A549 (cell line): ENCODE data around the gene PAPPA2. TPM values are rescaled to one million over a fixed set of nuclear protein-coding genes. Genes with fewer than 3 reads are reported as not detected.

Experiments used
- ATAC-seq, 2 experiments: fragments of 200-7000 bp in 1 of 2; fragments of >200 bp in 1 of 2; cut with Nextera tagmentation in 1 of 2; cut with Tn5 transposase in 1 of 2; 3 replicates each; pipeline versions ENCODE4 v1.8.0 to v1.9.1; 2018 to 2020; ENCODE audit warnings: mild to moderate bottlenecking in 1 of 2, moderate library complexity in 1 of 2
- CTCF ChIA-PET: fragments of 300-600 bp; sonication (Branson Sonifier 250); formaldehyde crosslinking; extraction: SDS; loops from one replicate; lab custom pipeline; 2021; ENCODE audit warnings: antibody characterized with exemption, inconsistent platforms; lab: Yijun Ruan, JAX
- POLR2A ChIA-PET: fragments of 350-600 bp; formaldehyde crosslinking; extraction: SDS; loops from one replicate; lab custom pipeline; 2021; ENCODE audit warnings: antibody characterized with exemption, inconsistent platforms; lab: Yijun Ruan, JAX
- DNase-seq, 2 experiments: peaks; one replicate each; pipeline versions ENCODE4 v3.0.0 to v3.0.0-alpha.2; 2011 to 2016; ENCODE audit warnings: low read depth in 1 of 2, low spot score in 1 of 2
- FAIRE-seq: peaks from 2 replicates; lab custom pipeline; 2011; peaks lifted over from hg19 to GRCh38; lab: Jason Lieb, UNC
- H3K27ac ChIP-seq, 2 experiments: fragments of >200 bp; sonication (Bioruptor Twin); formaldehyde crosslinking; 3 replicates each; pipeline ENCODE4 v1.5.1; 2016 to 2017
- H3K4me1 ChIP-seq: fragments of >200 bp; sonication (Bioruptor Twin); formaldehyde crosslinking; 3 replicates; pipeline ENCODE4 v1.6.1; 2016
- H3K4me2 ChIP-seq: fragments of >200 bp; sonication (Bioruptor Twin); formaldehyde crosslinking; 3 replicates; pipeline ENCODE4 v1.6.1; 2016
- H3K4me3 ChIP-seq: fragments of >200 bp; sonication (Bioruptor Twin); formaldehyde crosslinking; 3 replicates; pipeline ENCODE4 v1.5.1; 2016
- H3K9me3 ChIP-seq: fragments of >200 bp; sonication (Bioruptor Twin); formaldehyde crosslinking; 3 replicates; pipeline ENCODE4 v1.6.1; 2016
- CHD4 ChIP-seq: fragments of 200-600 bp; sonication (generic); IDR thresholded peaks from 2 replicates; pipeline ENCODE4 v1.6.1; 2016; ENCODE audit warnings: antibody characterized with exemption, mild to moderate bottlenecking, borderline replicate concordance
- FOXS1 ChIP-seq: fragments of 250-450 bp; sonication (Bioruptor Pico); IDR thresholded peaks from 2 replicates; pipeline ENCODE4 v1.5.0; 2020; ENCODE audit warnings: mild to moderate bottlenecking, moderate library complexity
- JUN ChIP-seq, 2 experiments: fragments of >200 bp; sonication (Bioruptor Twin); formaldehyde crosslinking; IDR thresholded peaks; 2 replicates in 1 of 2; 3 replicates in 1 of 2; pipeline ENCODE4 v1.6.1; 2016 to 2017
- KDM5A ChIP-seq: fragments of 200-600 bp; sonication (generic); IDR thresholded peaks from 2 replicates; pipeline ENCODE4 v1.6.1; 2016; ENCODE audit warnings: antibody characterized with exemption, mild to moderate bottlenecking
- MAFK ChIP-seq: fragments of 450-650 bp; IDR thresholded peaks from 2 replicates; pipeline ENCODE4 v1.6.1; 2014; ENCODE audit not compliant: partially characterized antibody
- MYC ChIP-seq: IDR thresholded peaks from 2 replicates; pipeline ENCODE4 v1.6.1; 2012; ENCODE audit warnings: mild to moderate bottlenecking, inconsistent platforms, low read length, improper control_type of control experiment, borderline replicate concordance
- NPAS2 ChIP-seq: fragments of 250-450 bp; sonication (Bioruptor Pico); IDR thresholded peaks from 2 replicates; pipeline ENCODE4 v1.8.0; 2022; ENCODE audit warnings: mild to moderate bottlenecking, moderate library complexity, borderline replicate concordance
- PHF8 ChIP-seq: fragments of 200-600 bp; sonication (generic); IDR thresholded peaks from 2 replicates; pipeline ENCODE4 v1.6.1; 2016; ENCODE audit warnings: low read depth, mild to moderate bottlenecking, antibody characterized with exemption, moderate library complexity, borderline replicate concordance
- POLR2A ChIP-seq: IDR thresholded peaks from 2 replicates; pipeline ENCODE4 v1.6.1; 2012; ENCODE audit warnings: mild to moderate bottlenecking, low read length
- RFX5 ChIP-seq: fragments of 450-650 bp; IDR thresholded peaks from 2 replicates; pipeline ENCODE4 v1.7.1; 2014; ENCODE audit warnings: antibody characterized with exemption, mild to moderate bottlenecking, moderate library complexity
- TFCP2L1 ChIP-seq: fragments of 250-450 bp; sonication (Bioruptor Pico); IDR thresholded peaks from 2 replicates; pipeline ENCODE4 v1.5.0; 2021; ENCODE audit warnings: mild to moderate bottlenecking
- WGBS: methylation state at CpG from one replicate; pipeline ENCODE4 v1.1.6; 2017; ENCODE audit errors: missing lambda C conversion rate; 5-methylcytosine and 5-hydroxymethylcytosine counted together
- polyA plus RNA-seq, 4 experiments: library from polyadenylated mRNA; depleted of rRNA in 3 of 4; stranded (reverse); fragments of >200 nt; fragmentation: RNase III in 1 of 4; extraction: RNeasy Plus Mini Kit Qiagen cat#74134 plus additional on column Dnase treatment in 1 of 4; gene quantifications; 2 replicates in 3 of 4; 3 replicates in 1 of 4; pipeline ENCODE4 v1.2.3, GENCODE V29; 2011 to 2017
- TF ChIP-seq, protein P1 (sequence below): fragments of >200 bp; sonication (Bioruptor Twin); formaldehyde crosslinking; IDR thresholded peaks from 3 replicates; pipeline ENCODE4 v1.5.1; 2016
- TF ChIP-seq, protein P2 (sequence below): fragments of 200-600 bp; sonication (generic); IDR thresholded peaks from 2 replicates; pipeline ENCODE4 v1.6.1; 2016; ENCODE audit warnings: antibody characterized with exemption, mild to moderate bottlenecking, moderate library complexity
- TF ChIP-seq, protein P3 (sequence below): IDR thresholded peaks from 2 replicates; pipeline ENCODE4 v1.6.1; 2012; ENCODE audit warnings: low read depth, borderline replicate concordance

PAPPA2 gene
- polyA plus RNA-seq, 2 of the 4 experiments (the other 2 are of a cell fraction): 0.03 to 0.72 TPM

DNA sequence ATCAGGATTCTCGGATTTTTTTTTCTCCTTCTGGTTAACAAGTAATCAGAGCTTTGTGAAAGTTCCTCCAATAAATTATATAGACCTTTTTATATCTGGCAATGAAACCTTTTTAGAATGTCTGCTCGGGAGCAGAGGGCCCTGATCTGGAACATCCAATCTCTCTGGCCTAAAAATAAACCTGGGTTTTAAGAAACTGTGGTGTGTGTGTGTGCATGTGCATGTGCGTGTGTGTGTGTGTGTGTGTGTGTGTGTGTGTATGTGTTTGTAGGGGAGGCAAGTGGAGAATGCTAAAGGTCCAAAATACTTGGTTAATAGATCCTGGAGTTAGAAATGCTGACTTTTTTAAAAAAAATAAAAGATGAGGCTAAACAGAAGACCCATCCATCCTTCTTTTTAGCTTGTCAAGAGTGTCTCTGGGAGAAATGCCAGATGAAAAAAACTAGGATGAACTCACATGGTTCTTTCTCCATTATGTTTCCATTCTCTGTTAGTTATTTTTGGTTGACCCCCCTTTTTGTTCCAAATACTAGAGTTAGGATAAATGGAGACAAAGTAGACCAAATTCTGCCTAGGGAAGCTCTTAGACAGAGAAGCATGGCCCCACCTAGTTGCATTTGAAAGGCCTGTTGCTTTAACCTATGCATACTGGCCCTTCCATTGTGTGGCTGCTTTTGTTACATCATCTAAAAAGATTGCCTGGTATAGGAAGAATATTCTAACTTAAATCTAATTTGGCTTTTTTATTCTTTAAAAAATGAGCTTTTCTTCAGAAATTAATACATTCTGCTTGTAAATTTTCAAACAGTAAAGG, 175.9 kb downstream of the PAPPA2 start:
- no peak for DNase-seq
- TF ChIP-seq RFX5 (no peak), JUN (IDR thresholded peaks at IDR 0.05) (no peak), MAFK (no peak), NPAS2 (CRISPR knock-in tag) (no peak), CHD4 (no peak), KDM5A (no peak), POLR2A (no peak)
- TF ChIP-seq, protein P1, sequence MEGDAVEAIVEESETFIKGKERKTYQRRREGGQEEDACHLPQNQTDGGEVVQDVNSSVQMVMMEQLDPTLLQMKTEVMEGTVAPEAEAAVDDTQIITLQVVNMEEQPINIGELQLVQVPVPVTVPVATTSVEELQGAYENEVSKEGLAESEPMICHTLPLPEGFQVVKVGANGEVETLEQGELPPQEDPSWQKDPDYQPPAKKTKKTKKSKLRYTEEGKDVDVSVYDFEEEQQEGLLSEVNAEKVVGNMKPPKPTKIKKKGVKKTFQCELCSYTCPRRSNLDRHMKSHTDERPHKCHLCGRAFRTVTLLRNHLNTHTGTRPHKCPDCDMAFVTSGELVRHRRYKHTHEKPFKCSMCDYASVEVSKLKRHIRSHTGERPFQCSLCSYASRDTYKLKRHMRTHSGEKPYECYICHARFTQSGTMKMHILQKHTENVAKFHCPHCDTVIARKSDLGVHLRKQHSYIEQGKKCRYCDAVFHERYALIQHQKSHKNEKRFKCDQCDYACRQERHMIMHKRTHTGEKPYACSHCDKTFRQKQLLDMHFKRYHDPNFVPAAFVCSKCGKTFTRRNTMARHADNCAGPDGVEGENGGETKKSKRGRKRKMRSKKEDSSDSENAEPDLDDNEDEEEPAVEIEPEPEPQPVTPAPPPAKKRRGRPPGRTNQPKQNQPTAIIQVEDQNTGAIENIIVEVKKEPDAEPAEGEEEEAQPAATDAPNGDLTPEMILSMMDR: no peak
- TF ChIP-seq, protein P2, sequence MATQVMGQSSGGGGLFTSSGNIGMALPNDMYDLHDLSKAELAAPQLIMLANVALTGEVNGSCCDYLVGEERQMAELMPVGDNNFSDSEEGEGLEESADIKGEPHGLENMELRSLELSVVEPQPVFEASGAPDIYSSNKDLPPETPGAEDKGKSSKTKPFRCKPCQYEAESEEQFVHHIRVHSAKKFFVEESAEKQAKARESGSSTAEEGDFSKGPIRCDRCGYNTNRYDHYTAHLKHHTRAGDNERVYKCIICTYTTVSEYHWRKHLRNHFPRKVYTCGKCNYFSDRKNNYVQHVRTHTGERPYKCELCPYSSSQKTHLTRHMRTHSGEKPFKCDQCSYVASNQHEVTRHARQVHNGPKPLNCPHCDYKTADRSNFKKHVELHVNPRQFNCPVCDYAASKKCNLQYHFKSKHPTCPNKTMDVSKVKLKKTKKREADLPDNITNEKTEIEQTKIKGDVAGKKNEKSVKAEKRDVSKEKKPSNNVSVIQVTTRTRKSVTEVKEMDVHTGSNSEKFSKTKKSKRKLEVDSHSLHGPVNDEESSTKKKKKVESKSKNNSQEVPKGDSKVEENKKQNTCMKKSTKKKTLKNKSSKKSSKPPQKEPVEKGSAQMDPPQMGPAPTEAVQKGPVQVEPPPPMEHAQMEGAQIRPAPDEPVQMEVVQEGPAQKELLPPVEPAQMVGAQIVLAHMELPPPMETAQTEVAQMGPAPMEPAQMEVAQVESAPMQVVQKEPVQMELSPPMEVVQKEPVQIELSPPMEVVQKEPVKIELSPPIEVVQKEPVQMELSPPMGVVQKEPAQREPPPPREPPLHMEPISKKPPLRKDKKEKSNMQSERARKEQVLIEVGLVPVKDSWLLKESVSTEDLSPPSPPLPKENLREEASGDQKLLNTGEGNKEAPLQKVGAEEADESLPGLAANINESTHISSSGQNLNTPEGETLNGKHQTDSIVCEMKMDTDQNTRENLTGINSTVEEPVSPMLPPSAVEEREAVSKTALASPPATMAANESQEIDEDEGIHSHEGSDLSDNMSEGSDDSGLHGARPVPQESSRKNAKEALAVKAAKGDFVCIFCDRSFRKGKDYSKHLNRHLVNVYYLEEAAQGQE: no peak
- ChIA-PET CTCF (no interaction called here), POLR2A (no interaction called here)
- Histone ChIP-seq H3K4me3 (no peak overlapping the region), H3K4me2 (no peak overlapping the region), H3K4me1 (no peaks in the 10 kb centered on the region), H3K27ac (no peak overlapping the region), H3K9me3 (no peaks in the 10 kb centered on the region)
- FAIRE-seq: no peak
- ATAC-seq: no peak
- 8% methylated on average over 3 of the region's 3 CpGs for WGBS

DNA sequence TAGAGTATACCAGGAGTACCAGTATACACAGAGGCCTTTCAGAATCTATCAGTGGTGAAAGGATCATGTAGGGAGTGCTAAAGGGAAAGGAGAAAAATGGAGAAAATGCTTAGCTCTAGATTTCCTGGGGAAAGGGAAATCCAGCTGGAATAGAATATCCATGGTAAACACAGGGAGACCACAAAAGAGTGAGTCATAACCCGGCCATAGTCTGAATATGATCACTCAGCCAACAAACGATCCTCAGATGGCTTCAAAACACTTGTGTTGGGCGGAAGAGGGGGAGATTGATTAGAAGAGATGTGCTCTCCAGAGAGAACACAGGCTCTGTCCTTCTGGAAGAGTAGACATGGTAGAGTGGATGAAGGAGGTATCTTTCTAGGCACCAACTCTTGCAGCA, 180.6 kb downstream of the PAPPA2 start:
- Histone ChIP-seq H3K4me3 (no peak overlapping the region), H3K4me2 (no peak overlapping the region), H3K9me3 (no peaks in the 10 kb centered on the region), H3K4me1 (no peaks in the 10 kb centered on the region), H3K27ac (no peak overlapping the region)
- TF ChIP-seq FOXS1 (CRISPR knock-in tag): no peak
- no peak for TF ChIP-seq KDM5A
- TF ChIP-seq, protein P1: no peak
- no peak for TF ChIP-seq PHF8
- no peak for TF ChIP-seq TFCP2L1
- TF ChIP-seq, protein P3, sequence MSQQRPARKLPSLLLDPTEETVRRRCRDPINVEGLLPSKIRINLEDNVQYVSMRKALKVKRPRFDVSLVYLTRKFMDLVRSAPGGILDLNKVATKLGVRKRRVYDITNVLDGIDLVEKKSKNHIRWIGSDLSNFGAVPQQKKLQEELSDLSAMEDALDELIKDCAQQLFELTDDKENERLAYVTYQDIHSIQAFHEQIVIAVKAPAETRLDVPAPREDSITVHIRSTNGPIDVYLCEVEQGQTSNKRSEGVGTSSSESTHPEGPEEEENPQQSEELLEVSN: no peak
- no peak for TF ChIP-seq MYC
- no peak for TF ChIP-seq NPAS2 (CRISPR knock-in tag)
- DNase-seq (no peak), ATAC-seq (no peak), FAIRE-seq (no peak)
- 0% methylated on average over 3 of the region's 3 CpGs for WGBS
- POLR2A ChIA-PET: no interaction called here
- CTCF ChIA-PET: interaction anchor here (0.7 to 1.0 kb wide), 2 partner anchors 84 to 239 kb away, joined by 3 read pairs; no protein-coding TSS in a partner anchor
